B cell (primary cell): ENCODE data around the gene TNKS1BP1. TPM values are rescaled to one million over a fixed set of nuclear protein-coding genes. Genes with fewer than 3 reads are reported as not detected.
A peak's percentile ranks its signal among the peaks of the same experiment; 100 is the strongest.

ENCODE experiments used
- ATAC-seq: fragments of 200-7000 bp; cut with Tn5 transposase; one replicate; pipeline ENCODE4 v1.10.0; 2021; ENCODE audit warnings: low read depth, mild to moderate bottlenecking, moderate number of reproducible peaks, moderate library complexity
- CTCF ChIA-PET: fragments of 350-600 bp; sonication (Branson Sonifier 250); formaldehyde crosslinking; loops from one replicate; lab custom pipeline; 2021; ENCODE audit warnings: antibody characterized with exemption, inconsistent platforms; lab: Charles Lee
- POLR2A ChIA-PET: fragments of 350-600 bp; sonication (Branson Sonifier 250); formaldehyde crosslinking; loops from one replicate; lab custom pipeline; 2021; ENCODE audit warnings: antibody characterized with exemption; lab: Charles Lee
- DNase-seq: peaks from one replicate; pipeline ENCODE4 v3.0.0; 2013
- H2AFZ ChIP-seq: 2 replicates; pipeline ENCODE4 v1.6.1; 2012; ENCODE audit warnings: mild to moderate bottlenecking, low read depth, low read length; ENCODE audit not compliant: insufficient read depth, poor library complexity, severe bottlenecking
- H3K27ac ChIP-seq, 2 donors: 1 replicate in 1 of 2; 2 replicates in 1 of 2; pipeline ENCODE4 v1.5.1; 2012 to 2013; ENCODE audit warnings: low read length in 2 of 2, mild to moderate bottlenecking in 2 of 2, moderate library complexity in 1 of 2
- H3K27me3 ChIP-seq, 4 experiments: fragments of 200-600 bp in 1 of 4; sonication (generic) in 1 of 4; replicated peaks in 1 of 4; 1 replicate in 2 of 4; 2 replicates in 2 of 4; pipeline versions ENCODE4 v1.6.1 to v1.7.0; 2013 to 2016; ENCODE audit warnings: low read length in 3 of 4, mild to moderate bottlenecking in 2 of 4, mixed read lengths in 1 of 4, moderate library complexity in 1 of 4; ENCODE audit not compliant: insufficient read depth in 4 of 4, control insufficient read depth in 3 of 4; ENCODE audit errors: control extremely low read depth in 1 of 4
- H3K36me3 ChIP-seq, 2 experiments: replicated peaks in 1 of 2; 1 replicate in 1 of 2; 2 replicates in 1 of 2; pipeline versions ENCODE4 v1.6.1 to v1.7.1; 2013; ENCODE audit warnings: low read length in 1 of 2; ENCODE audit not compliant: insufficient read depth in 2 of 2, control insufficient read depth in 1 of 2; ENCODE audit errors: control extremely low read depth in 1 of 2, extremely low read depth in 1 of 2
- H3K4me1 ChIP-seq, 2 donors: fragments of 200-600 bp in 1 of 2; sonication (generic) in 1 of 2; 1 replicate in 1 of 2; 2 replicates in 1 of 2; pipeline versions ENCODE4 v1.5.1 to v1.6.1; 2013 to 2017; ENCODE audit warnings: low read length in 2 of 2; ENCODE audit not compliant: control insufficient read depth in 2 of 2, insufficient read depth in 2 of 2
- H3K4me2 ChIP-seq: replicated peaks from 2 replicates; pipeline ENCODE3; 2012; ENCODE audit warnings: mild to moderate bottlenecking, low read depth, low read length; ENCODE audit not compliant: poor library complexity, severe bottlenecking
- H3K4me3 ChIP-seq, 5 experiments: fragments of 200-600 bp in 1 of 5; sonication (generic) in 1 of 5; 1 replicate in 3 of 5; 2 replicates in 2 of 5; pipeline versions ENCODE4 v1.5.1 to v1.7.0; 2011 to 2016; ENCODE audit warnings: low read length in 4 of 5, mild to moderate bottlenecking in 4 of 5, low read depth in 2 of 5, control low read depth in 1 of 5, moderate library complexity in 1 of 5; ENCODE audit not compliant: insufficient read depth in 1 of 5; ENCODE audit errors: control extremely low read depth in 1 of 5, extremely low read depth in 1 of 5
- H3K79me2 ChIP-seq: fragments of 200-600 bp; sonication (generic); one replicate; pipeline ENCODE4 v1.6.0; 2016; ENCODE audit warnings: low read length; ENCODE audit not compliant: control insufficient read depth, insufficient read depth
- H3K9ac ChIP-seq: fragments of 200-600 bp; sonication (generic); 2 replicates; pipeline ENCODE4 v1.6.1; 2017; ENCODE audit warnings: mild to moderate bottlenecking, low read length, moderate library complexity
- H3K9me3 ChIP-seq, 3 donors: one replicate each; pipeline versions ENCODE4 v1.6.1 to v1.7.1; 2013; ENCODE audit warnings: low read length in 2 of 3; ENCODE audit not compliant: control insufficient read depth in 2 of 3, insufficient read depth in 1 of 3; ENCODE audit errors: control extremely low read depth in 1 of 3
- H4K20me1 ChIP-seq: 2 replicates; pipeline ENCODE4 v1.6.0; 2012; ENCODE audit warnings: mild to moderate bottlenecking, low read length; ENCODE audit not compliant: insufficient read depth, control insufficient read depth, poor library complexity, severe bottlenecking
- H3K27ac Mint-ChIP-seq: one replicate; pipeline ENCODE4 v1.8.0; 2021; ENCODE audit warnings: mixed read lengths
- H3K27me3 Mint-ChIP-seq: one replicate; pipeline ENCODE4 v1.8.0; 2021; ENCODE audit warnings: mixed read lengths
- H3K4me1 Mint-ChIP-seq: one replicate; pipeline ENCODE4 v1.8.0; 2021; ENCODE audit warnings: mixed read lengths
- H3K4me3 Mint-ChIP-seq: one replicate; pipeline ENCODE4 v1.8.0; 2021; ENCODE audit warnings: mixed read lengths
- H3K9me3 Mint-ChIP-seq: one replicate; pipeline ENCODE4 v1.8.0; 2022; ENCODE audit warnings: mixed read lengths; ENCODE audit not compliant: insufficient read depth
- CTCF ChIP-seq: fragments of 200-600 bp; IDR thresholded peaks from one replicate; pipeline ENCODE4 v1.8.0; 2022; ENCODE audit warnings: antibody characterized with exemption, mild to moderate bottlenecking
- EZH2 ChIP-seq: IDR thresholded peaks from 2 replicates; pipeline ENCODE4 v1.6.1; 2012; ENCODE audit warnings: borderline replicate concordance, low read depth, mild to moderate bottlenecking, moderate library complexity, low read length; ENCODE audit not compliant: insufficient read depth, poor library complexity, severe bottlenecking
- WGBS: methylation state at CpG from one replicate; pipeline ENCODE4 v1.1.5; 2013; ENCODE audit warnings: missing lambda C conversion rate; ENCODE audit not compliant: insufficient coverage; 5-methylcytosine and 5-hydroxymethylcytosine counted together
- intact Hi-C: fragments of 100-400 bp; cut with micrococcal nuclease; formaldehyde crosslinking; loops from one replicate; pipeline ENCODE4 v1.10.0; 2022
- polyA plus RNA-seq: library from polyadenylated mRNA; depleted of rRNA; stranded (reverse); fragments of >200 nt; gene quantifications from 2 replicates; pipeline ENCODE4 v1.2.3, GENCODE V29; 2012
- total RNA-seq, 2 donors: library from RNA; stranded (reverse); fragments of 120-200 nt in 1 of 2; gene quantifications; 1 replicate in 1 of 2; 2 replicates in 1 of 2; pipeline versions ENCODE4 v1.2.3 to v1.2.4, GENCODE V29; 2013 to 2022

Gene TNKS1BP1
- total and polyA plus RNA-seq, 2 donors (not counting 1 experiment from before 2014, with no cell fraction given), result 2.2 to 12.2 TPM

DNA sequence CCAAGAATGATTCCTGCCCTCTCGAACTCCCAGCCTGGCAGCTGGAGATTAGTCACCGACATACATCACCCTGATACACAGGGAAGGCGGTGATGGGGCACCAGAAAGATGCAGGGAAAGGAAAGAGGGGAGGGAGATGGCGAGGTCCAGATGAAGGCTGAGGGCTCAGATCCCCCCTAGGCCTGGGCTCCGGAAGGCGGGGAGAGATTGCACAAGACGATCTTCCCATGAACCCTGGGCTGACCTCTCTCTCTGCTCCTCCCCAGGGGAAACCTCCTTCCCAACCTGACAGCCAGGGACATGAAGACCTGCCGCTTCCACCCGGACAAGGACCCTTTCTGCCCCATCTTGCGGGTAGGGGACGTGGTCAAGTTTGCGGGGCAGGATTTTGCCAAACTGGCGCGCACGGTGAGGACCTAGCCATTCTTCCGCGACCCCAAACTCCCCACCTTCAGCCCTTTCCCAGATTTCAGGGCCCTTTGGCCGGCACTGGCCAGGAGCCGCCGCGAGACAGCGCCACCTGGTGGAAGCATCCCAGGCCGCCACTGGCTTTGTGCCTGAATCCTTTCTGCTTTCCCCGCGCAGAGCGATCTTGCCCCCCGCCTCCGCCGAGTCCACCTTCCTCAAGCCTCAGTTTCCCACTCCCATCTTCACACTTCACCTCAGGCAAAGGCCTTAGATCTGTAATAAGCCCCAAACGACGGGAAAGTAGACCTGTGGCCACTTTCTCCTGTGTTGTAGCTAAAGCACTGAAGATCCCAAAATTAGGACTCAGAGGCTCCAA is 24.9 kb upstream of the TNKS1BP1 start:
- Mint-ChIP-seq H3K4me3 (no peak overlapping the region), H3K4me1 (peaks cover 6% of the 10 kb centered on the region), H3K27me3 (peaks cover 26% of the 10 kb centered on the region), H3K27ac (peak overlapping the region; percentile 7), H3K9me3 (no peaks in the 10 kb centered on the region)
- Histone ChIP-seq H3K79me2 (no peaks in the 10 kb centered on the region), H3K4me2 (no peak overlapping the region), H3K4me1 (peaks cover 0 to 6% of the 10 kb centered on the region in 2 donors), H3K27me3 (peaks cover 0 to 6% (median under 1%) of the 10 kb centered on the region in 4 experiments), H3K27ac (no peak overlapping the region), H4K20me1 (no peaks in the 10 kb centered on the region), H3K9ac (no peak overlapping the region), H3K4me3 (no peak overlapping the region), H3K9me3 (peaks cover 0 to 6% (median 0%) of the 10 kb centered on the region in 3 donors), H3K36me3 (no peaks in the 10 kb centered on the region), H2AFZ (peak overlapping the region; percentile 26)
- TF ChIP-seq EZH2, result no peak
- TF ChIP-seq CTCF, result peak; percentile 87
- DNase-seq (peak; percentile 66), ATAC-seq (peak; percentile 50)
- intact Hi-C loops, result loop anchor here (5.0 kb wide), 2 partner anchors 453 to 1788 kb away; no protein-coding TSS in a partner anchor
- ChIA-PET CTCF (interaction anchor here (0.6 to 6.8 kb wide), 14 partner anchors 8 to 1195 kb away, joined by 3 to 94 read pairs (median 4); partner anchors contain the start of gene P2RX3), POLR2A (interaction anchor here (0.7 kb wide), 1 partner anchor 92 kb away, joined by 5 read pairs; no protein-coding TSS in a partner anchor)
- 33% methylated on average over 27 of the region's 31 CpGs for WGBS
